GM18507 (cell line): ENCODE results near the gene LGMN.
A peak's percentile ranks its signal among the peaks of the same experiment; 100 is the strongest.

Experiments
- DNase-seq: peaks from one replicate; pipeline ENCODE4 v3.0.0; 2011; ENCODE audit warnings: low read depth; ENCODE audit not compliant: insufficient read length; ENCODE audit errors: extremely low spot score
- FAIRE-seq: peaks from 2 replicates; lab custom pipeline; 2011; peaks lifted over from hg19 to GRCh38; lab: Jason Lieb, UNC

Gene LGMN

GRCh38 chr14:92658684-92659083, 89.7 kb downstream of the LGMN start:
- FAIRE-seq (no peak), DNase-seq (no peak)

- FAIRE-seq (no peak), DNase-seq (no peak)
Measured at GRCh38 chr14:92658160-92658559, 90.3 kb downstream of the LGMN start.

GRCh38 chr14:92657457-92658142, 90.8 kb downstream of the LGMN start:
- no peak for DNase-seq
- no peak for FAIRE-seq

GRCh38 chr14:92656306-92657081, 91.9 kb downstream of the LGMN start:
- FAIRE-seq (no peak), DNase-seq (no peak)

- FAIRE-seq (no peak), DNase-seq (no peak)
Measured at GRCh38 chr14:92655419-92656201, 92.8 kb downstream of the LGMN start.

GRCh38 chr14:92654239-92654901, 94.1 kb downstream of the LGMN start:
- DNase-seq (no peak), FAIRE-seq (peak; percentile 64)
